Right ventricle myocardium inferior (tissue), 1 donor: ENCODE results near the gene MYO7A. TPM values are rescaled to one million over a fixed set of nuclear protein-coding genes. Genes with fewer than 3 reads are reported as not detected.
A peak's percentile ranks its signal among the peaks of the same experiment; 100 is the strongest.

Source experiments
- ATAC-seq: fragments of 200-7000 bp; cut with Tn5 transposase; one replicate; pipeline ENCODE4 v1.9.1; 2020; ENCODE audit warnings: mild to moderate bottlenecking, moderate library complexity
- DNase-seq: peaks from one replicate; pipeline ENCODE4 v3.0.0; 2021; ENCODE audit errors: missing footprints
- intact Hi-C: fragments of 100-400 bp; cut with DNase I; formaldehyde crosslinking; loops from one replicate; pipeline ENCODE4 v1.11.0; 2022
- total RNA-seq: library from RNA; stranded (reverse); fragmentation: NEBNext Ultra II Directional; extraction: Animal tissue kit (Norgen Biotek cat#: 25700); gene quantifications from one replicate; pipeline ENCODE4 v1.2.1, GENCODE V29; 2021
- donor health status: DM: no; HTN: yes; CAD: no; lungs with severe emphysema.

MYO7A gene
- total RNA-seq, 1 donor from 2014 or later = 7.0 TPM

DNA sequence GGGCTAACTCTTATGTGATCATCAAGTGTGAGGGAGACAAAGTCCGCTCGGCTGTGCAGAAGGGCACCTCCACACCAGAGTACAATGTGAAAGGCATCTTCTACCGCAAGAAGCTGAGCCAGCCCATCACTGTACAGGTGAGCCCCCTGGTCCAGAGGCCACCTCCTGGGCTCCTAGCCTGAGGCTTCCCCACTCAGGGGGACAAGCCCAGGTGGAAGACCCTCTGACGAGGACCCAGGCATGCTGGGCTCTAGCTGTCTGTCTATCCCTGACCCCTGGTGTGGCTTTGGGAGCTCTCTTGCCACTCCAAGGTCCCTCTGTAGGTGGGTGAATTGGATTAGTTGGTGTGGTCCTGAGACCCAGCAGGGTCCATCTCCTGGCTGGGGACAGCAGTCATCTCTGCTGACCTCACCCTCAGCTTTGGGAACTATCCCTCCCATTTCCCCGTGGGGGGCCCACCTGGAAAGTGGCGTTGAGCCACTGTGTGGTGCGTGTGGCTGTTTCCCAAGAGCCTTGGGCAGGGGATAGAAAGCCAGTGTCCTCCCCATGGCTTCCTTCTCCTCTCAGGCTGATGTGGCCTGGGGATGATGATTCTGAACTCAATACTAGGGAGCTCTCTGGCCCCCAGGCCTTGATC lies 5.4 kb upstream of the MYO7A start:
- intact Hi-C loops = no loop called here
- no peak for DNase-seq
- ATAC-seq = no peak

GRCh38 chr11:77123591-77123990 lies 4.5 kb upstream of the MYO7A start:
- intact Hi-C loops = no loop called here
- no peak for DNase-seq

GRCh38 chr11:77124041-77124440 lies 4.0 kb upstream of the MYO7A start:
- intact Hi-C loops = no loop called here
- DNase-seq (no peak), ATAC-seq (no peak)

More at GRCh38 chr11:77123591-77123990, 4.5 kb upstream of the MYO7A start:
- ATAC-seq = no peak

DNA sequence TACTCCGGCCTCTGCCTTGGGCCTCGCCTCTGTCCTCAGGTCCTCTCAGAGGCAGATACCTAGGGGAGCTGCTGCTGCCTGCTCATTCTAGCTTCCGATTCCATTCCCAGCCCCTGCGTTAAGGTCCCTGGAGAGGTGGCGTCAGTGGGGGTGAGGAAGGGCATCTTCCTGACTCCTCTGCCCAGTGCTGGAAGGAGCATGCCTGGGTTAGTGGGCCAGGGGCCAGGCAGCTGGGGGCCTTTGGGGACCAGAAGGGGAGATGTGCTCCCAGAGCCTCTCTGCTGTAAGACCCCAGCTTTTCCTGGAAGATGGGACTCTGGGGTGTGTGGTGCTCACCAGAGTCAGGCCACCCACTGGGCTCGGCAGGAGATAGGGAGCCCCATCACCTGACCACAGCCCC lies 3.6 kb upstream of the MYO7A start:
- DNase-seq (no peak), ATAC-seq (no peak)
- intact Hi-C loops = no loop called here

- no peak for DNase-seq
- intact Hi-C loops = loop anchor here (5.0 kb wide), 1 partner anchor 422 kb away; no protein-coding TSS in a partner anchor
These were observed 2.9 kb upstream of the MYO7A start for GRCh38 chr11:77125191-77125590.

DNA sequence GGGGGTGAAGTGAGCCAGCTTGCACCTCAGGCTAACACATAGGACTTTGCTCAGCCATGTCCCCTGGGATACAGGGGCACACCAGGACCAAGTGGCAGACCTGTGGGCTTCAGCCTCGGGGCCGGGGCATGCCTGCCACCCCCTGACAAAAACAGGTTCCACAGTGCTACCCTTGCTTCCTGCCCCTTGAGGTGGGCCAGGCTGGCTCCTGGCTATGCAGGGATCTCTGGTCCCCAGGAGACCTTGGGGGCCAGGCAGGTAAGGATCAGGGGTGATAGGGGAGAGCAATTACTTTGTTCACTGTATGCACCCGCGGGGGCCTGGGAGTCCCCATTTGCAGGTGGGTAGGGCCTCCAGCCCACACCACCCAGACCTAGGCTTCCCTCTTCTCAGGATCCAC lies 2.4 kb upstream of the MYO7A start:
- intact Hi-C loops = loop anchor here (5.0 kb wide), 1 partner anchor 422 kb away; no protein-coding TSS in a partner anchor
- ATAC-seq = no peak

More at GRCh38 chr11:77125191-77125590, 2.9 kb upstream of the MYO7A start:
- no peak for ATAC-seq

GRCh38 chr11:77126156-77126775 lies 1.8 kb upstream of the MYO7A start:
- no peak for DNase-seq
- intact Hi-C loops = loop anchor here (5.0 kb wide), 1 partner anchor 421 kb away; no protein-coding TSS in a partner anchor
- ATAC-seq = no peak

More for the DNA sequence above, 2.4 kb upstream of the MYO7A start:
- DNase-seq = no peak

DNA sequence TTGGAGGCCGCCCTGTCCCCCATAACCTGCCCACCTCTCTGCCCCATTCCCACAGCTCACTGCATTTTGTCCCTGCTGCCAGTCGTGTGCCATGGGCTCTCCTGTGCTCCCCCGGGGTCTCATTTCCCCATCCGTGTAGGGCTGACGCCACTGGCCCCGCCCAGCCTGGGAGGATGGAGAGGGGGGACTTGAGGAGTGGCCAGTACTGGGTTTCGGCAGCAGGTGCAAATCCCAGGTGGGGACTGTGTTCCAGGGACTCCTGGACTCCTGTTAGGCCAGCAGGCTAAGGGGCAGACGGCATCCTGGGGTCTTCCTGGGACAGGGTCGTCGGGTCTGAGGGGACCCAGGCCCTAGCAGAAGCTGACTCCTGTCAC lies 1.2 kb upstream of the MYO7A start:
- peak; percentile 1 for ATAC-seq

DNA sequence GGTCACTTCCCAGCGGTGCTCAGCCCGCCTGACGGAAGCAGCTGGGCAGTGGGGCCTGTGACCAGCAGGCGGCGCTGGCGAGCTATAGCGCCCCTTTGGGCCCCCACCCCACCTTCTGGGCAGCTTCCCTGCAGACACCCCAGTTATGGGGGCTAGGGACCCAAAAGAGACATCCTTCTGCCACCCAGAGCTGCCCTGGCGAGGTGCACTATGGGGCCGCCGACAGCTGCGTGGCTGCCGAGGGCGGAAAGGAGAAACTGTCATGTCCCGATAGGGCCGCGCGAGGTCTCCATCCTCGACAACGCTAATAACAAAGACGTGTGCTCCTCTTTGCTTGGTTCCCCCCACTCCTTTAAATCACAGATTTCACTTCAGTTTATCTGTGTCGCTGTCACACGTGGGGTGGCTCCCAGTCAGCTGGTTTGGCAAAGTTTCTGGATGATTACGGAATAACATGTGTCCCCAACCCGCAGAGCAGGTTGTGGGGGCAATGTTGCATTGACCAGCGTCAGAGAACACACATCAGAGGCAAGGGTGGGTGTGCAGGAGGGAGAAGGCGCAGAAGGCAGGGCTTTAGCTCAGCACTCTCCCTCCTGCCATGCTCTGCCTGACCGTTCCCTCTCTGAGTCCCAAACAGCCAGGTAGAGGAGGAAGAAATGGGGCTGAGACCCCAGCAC lies 673 bp upstream of the MYO7A start:
- DNase-seq (peak; percentile 82), ATAC-seq (peak; percentile 62)
- intact Hi-C loops = loop anchor here (1.0 to 5.0 kb wide), 2 partner anchors 61 to 420 kb away; no protein-coding TSS in a partner anchor

More for the DNA sequence above, 1.2 kb upstream of the MYO7A start:
- intact Hi-C loops = loop anchor here (1.0 to 5.0 kb wide), 2 partner anchors 61 to 420 kb away; no protein-coding TSS in a partner anchor
- DNase-seq = no peak

DNA sequence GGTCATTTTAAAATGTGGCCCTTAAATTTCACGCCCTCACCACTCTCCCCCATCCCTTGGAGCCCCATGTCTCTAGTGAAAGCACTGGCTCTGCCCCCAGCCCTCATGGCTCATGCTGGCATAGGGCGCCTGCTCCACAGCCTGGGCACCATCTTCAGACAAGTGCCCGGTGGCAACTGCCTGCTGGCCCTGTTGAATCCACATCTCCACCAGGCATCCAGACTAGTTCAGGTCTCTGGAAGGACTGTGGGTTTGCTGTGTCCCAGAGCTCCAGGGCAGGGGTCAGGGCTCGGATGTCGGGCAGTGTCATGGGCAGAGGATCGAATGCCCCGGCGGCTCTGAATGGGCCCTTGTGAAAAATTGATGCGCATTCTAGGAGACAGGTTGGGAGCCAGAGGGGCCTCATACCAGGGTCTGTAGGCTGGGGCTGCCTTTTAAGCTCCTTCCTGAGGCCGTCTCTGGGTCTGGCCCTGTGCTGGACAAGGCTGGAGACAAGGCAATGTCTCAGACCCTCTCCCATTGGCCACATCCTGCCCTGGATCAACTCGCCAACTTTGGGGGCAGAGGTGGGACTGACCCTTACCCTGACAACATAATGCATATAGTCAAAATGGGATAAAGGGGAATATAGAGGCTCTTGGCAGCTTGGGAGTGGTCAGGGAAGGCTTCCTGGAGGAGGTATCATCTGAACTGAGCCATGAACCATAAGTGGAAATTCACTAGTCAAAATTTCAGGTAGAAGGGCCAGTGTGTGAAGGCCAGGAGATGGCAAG lies 1.2 kb downstream of the MYO7A start:
- DNase-seq (peak; percentile 52), ATAC-seq (no peak)
- intact Hi-C loops = loop anchor here (5.0 kb wide), 1 partner anchor 418 kb away; no protein-coding TSS in a partner anchor

DNA sequence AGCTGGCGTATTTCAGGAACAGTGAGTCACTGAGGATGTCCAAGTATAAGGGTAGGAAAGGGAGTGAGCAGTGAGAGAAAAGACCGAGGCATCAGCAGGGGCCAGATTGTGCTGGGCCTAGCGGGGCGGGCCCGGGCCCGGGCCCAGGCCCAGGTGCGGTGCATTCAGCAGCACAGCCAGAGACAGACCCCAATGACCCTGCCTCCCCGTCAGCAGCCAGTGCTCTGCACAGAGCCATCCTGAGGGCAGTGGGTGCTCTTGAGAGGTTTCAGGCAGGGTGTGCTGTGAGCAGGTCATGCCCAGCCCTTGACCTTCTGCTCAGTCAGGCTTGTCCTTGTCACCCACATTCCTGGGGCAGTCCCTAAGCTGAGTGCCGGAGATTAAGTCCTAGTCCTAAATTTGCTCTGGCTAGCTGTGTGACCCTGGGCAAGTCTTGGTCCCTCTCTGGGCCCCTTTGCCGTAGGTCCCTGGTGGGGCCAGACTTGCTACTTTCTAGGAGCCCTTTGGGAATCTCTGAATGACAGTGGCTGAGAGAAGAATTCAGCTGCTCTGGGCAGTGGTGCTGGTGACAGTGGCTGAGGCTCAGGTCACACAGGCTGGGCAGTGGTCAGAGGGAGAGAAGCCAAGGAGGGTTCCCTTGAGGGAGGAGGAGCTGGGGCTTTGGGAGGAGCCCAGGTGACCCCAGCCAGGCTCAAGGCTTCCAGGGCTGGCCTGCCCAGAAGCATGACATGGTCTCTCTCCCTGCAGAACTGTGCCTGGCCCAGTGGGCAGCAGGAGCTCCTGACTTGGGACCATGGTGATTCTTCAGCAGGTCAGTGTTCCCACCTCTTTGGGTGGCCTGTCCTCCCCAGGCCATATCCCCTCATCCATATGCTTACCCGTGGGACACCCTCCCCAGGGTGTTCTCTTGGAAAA lies 2.1 kb downstream of the MYO7A start:
- intact Hi-C loops = loop anchor here (5.0 kb wide), 1 partner anchor 417 kb away; no protein-coding TSS in a partner anchor
- no peak for ATAC-seq
- DNase-seq = peak; percentile 64

GRCh38 chr11:77130763-77131513 lies 2.9 kb downstream of the MYO7A start:
- DNase-seq = peak; percentile 88
- peak; percentile 64 for ATAC-seq
- intact Hi-C loops = no loop called here

DNA sequence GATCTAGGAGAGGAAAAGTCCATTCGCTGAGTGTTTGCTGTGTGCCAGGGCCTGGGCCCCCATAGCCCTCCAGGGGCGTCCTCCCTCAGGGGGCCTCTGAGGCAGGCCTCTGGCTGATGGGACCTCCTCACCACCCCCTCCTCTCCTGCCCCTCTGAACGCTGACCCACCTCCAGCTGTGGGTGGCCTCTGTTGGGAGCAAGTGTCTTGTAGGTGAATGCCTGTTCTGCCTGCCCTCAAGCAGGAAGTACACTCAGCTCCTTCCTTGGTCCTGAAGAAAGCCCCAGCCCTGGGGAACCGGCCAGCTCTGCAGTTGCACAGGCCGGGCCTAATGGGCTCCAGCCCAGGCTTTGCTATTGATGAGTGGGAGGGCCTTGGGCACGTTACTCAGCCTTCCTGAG lies 3.5 kb downstream of the MYO7A start:
- DNase-seq (peak; percentile 40), ATAC-seq (no peak)
- intact Hi-C loops = no loop called here

DNA sequence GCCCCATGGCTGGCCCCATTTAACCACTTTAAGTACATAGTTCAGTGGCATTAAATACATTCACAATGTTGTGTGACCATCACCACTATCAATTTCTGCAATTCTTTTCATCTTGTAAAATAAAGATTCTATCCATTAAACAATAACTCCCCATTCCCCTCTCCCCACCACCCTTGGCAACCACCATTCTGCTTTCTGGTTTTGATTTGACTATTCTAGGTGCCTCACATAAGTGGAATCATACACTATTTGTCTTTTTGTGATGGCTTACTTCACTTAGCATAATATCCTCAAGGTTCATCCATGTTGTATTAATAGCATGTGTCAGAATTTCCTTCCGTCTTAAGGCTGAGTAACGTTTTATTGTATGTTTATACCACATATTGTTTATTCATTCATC lies 7.0 kb downstream of the MYO7A start:
- no peak for DNase-seq
- intact Hi-C loops = no loop called here
- no peak for ATAC-seq

GRCh38 chr11:77136074-77136473 lies 8.0 kb downstream of the MYO7A start:
- no peak for DNase-seq
- intact Hi-C loops = no loop called here
- ATAC-seq = no peak

DNA sequence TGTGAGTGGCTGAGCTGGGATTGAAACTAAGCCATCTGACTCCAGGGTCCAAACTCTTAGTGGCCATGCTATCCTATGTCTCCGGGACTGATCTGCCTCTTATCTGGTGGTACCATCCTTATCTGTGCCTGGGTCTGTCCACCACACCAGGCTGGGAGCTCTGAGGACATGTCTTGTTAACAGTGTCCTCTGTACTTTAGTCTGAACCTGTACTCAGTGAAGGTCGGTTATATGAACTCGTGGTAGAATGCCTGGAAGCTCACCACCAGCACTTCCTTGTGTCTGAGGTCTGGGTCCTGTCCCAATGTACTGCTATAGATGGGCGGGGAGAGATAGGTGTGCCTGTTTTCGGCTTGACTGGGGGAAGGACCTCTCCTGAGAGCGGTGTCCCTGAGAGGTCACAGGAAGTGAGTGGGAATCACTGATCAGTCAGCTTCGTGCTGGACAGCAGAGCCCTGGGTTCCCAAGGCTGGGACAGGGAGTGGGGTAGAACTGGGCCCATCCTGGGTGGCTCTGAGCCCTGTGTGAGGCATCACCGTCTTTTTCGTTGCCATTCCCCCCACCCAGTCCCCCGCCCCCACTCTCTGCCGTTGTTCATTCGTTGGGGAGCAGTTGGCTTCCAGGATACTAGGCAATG lies 8.9 kb downstream of the MYO7A start:
- intact Hi-C loops = no loop called here
- no peak for DNase-seq
- ATAC-seq = no peak

DNA sequence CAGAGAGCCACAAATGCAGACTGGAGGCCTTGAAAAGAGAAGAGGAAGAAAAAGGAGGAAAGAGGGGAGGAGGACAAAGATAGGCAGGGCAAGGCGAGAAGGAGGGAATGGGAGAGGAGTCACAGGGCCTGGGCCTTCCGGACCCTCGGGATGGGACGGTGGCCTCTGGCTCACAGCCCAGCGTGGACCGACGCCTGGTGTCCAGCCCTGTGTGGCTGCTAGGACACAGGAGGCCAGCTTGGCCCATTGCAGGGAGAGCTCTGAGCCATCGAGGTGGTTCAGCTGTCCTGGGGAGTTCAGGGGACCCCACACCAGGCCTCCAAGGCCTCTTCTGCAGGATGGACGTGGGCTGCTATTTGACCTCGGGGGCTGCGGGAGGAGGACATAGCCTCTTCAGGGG lies 9.4 kb downstream of the MYO7A start:
- ATAC-seq (no peak), DNase-seq (no peak)
- intact Hi-C loops = no loop called here
